ENCODE results near the gene RNU11.

RNU11 gene

GRCh38 chr1:28606771-28607170 lies 41.6 kb upstream of the RNU11 start:
- TF ChIP-seq FOXP2 (optimal IDR thresholded peaks at IDR 0.05; ENCODE audit: borderline replicate concordance, extremely low read depth, extremely low read length, insufficient read depth), result no peak
- no peak for TF ChIP-seq SIN3A (IDR thresholded peaks at IDR 0.05; ENCODE audit: borderline replicate concordance, insufficient read depth, low read length)
- no peak for TF ChIP-seq TAF1 (IDR thresholded peaks at IDR 0.05; ENCODE audit: borderline replicate concordance, insufficient read depth, low read length)
- TF ChIP-seq REST (IDR thresholded peaks at IDR 0.05; ENCODE audit: insufficient read depth in 1 of 2, low read depth in 2 of 2, low read length in 2 of 2), result no peak
- TF ChIP-seq POLR2AphosphoS5 (IDR thresholded peaks at IDR 0.05; ENCODE audit: low read depth, low read length), result no peak

DNA sequence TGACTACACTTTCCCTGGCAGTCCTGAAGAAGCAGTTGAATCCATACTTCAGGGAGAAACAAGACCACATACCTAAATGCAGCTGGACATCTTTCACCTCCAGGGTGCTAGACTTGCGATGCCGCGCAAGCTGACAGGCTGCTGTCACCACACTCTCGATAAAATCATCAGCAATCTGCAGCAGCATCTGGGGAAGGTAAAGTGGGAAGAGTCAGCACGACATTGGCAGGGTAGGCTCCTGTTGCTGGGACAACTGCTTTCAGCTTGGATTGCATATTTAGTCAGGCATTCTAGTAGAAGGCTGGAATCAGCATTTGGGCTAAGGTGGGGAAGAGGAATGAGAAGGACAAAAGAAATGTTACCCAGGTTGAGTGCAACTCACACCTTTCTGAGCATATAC lies 35.2 kb upstream of the RNU11 start:
- TF ChIP-seq FOXP2 (optimal IDR thresholded peaks at IDR 0.05; ENCODE audit: borderline replicate concordance, extremely low read depth, extremely low read length, insufficient read depth) (no peak), SIN3A (IDR thresholded peaks at IDR 0.05; ENCODE audit: borderline replicate concordance, insufficient read depth, low read length) (no peak)

DNA sequence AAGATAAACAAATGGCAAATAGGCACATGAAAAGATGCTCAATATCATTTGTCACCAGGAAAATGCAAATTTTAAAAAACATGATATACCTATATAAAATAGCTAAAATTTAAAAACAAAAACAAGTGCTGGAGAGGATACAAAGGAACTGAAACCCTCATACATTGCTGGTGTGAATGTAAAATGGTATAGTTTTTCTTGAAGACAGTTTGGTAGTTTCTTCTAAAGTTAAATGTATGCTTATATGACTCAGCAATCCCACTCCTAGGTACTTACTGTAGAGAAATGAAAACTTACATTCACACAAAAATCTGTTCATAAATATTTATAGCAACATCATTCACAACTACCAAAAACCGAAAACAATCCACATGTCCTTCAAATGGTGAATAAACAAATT lies 16.7 kb upstream of the RNU11 start:
- TF ChIP-seq FOXP2 (optimal IDR thresholded peaks at IDR 0.05; ENCODE audit: borderline replicate concordance, extremely low read depth, extremely low read length, insufficient read depth) (no peak), TAF1 (IDR thresholded peaks at IDR 0.05; ENCODE audit: borderline replicate concordance, insufficient read depth, low read length) (no peak), REST (IDR thresholded peaks at IDR 0.05; ENCODE audit: insufficient read depth in 1 of 2, low read depth in 2 of 2, low read length in 2 of 2) (no peak), POLR2AphosphoS5 (IDR thresholded peaks at IDR 0.05; ENCODE audit: low read depth, low read length) (no peak), SIN3A (IDR thresholded peaks at IDR 0.05; ENCODE audit: borderline replicate concordance, insufficient read depth, low read length) (no peak)

- TF ChIP-seq REST (IDR thresholded peaks at IDR 0.05; ENCODE audit: insufficient read depth in 1 of 2, low read depth in 2 of 2, low read length in 2 of 2) (no peak), SIN3A (IDR thresholded peaks at IDR 0.05; ENCODE audit: borderline replicate concordance, insufficient read depth, low read length) (no peak), TAF1 (IDR thresholded peaks at IDR 0.05; ENCODE audit: borderline replicate concordance, insufficient read depth, low read length) (no peak), FOXP2 (optimal IDR thresholded peaks at IDR 0.05; ENCODE audit: borderline replicate concordance, extremely low read depth, extremely low read length, insufficient read depth) (no peak), POLR2AphosphoS5 (IDR thresholded peaks at IDR 0.05; ENCODE audit: low read depth, low read length) (no peak)
These were observed 15.8 kb upstream of the RNU11 start for GRCh38 chr1:28632560-28632959.

- no peak for TF ChIP-seq REST (IDR thresholded peaks at IDR 0.05; ENCODE audit: insufficient read depth in 1 of 2, low read depth in 2 of 2, low read length in 2 of 2)
- no peak for TF ChIP-seq TAF1 (IDR thresholded peaks at IDR 0.05; ENCODE audit: borderline replicate concordance, insufficient read depth, low read length)
- no peak for TF ChIP-seq SIN3A (IDR thresholded peaks at IDR 0.05; ENCODE audit: borderline replicate concordance, insufficient read depth, low read length)
- TF ChIP-seq POLR2AphosphoS5 (IDR thresholded peaks at IDR 0.05; ENCODE audit: low read depth, low read length), result no peak
- no peak for TF ChIP-seq FOXP2 (optimal IDR thresholded peaks at IDR 0.05; ENCODE audit: borderline replicate concordance, extremely low read depth, extremely low read length, insufficient read depth)
These were observed 7.6 kb upstream of the RNU11 start for GRCh38 chr1:28640766-28641165.

All from PFSK-1 (cell line).